Tibial nerve (tissue), 4 donors: Measurements from ENCODE around the gene EMC1. TPM values are rescaled to one million over a fixed set of nuclear protein-coding genes. Genes with fewer than 3 reads are reported as not detected.
"Not testable (repeated sequence)": the region's sequence is repeated elsewhere in the genome, so short reads cannot be mapped to it uniquely, and the experiment has no call there.

ENCODE experiments used
- DNase-seq, 2 donors: peaks; one replicate each; pipeline ENCODE4 v3.0.0-alpha.2; 2019; ENCODE audit warnings: low spot score in 2 of 2
- H3K27ac ChIP-seq, 4 donors: fragments of 200-600 bp; sonication (generic) in 3 of 4; one replicate each; pipeline ENCODE4 v1.5.1; 2017 to 2019; ENCODE audit warnings: mild to moderate bottlenecking in 1 of 4
- H3K27me3 ChIP-seq, 2 donors: fragments of 200-600 bp; sonication (generic) in 1 of 2; one replicate each; pipeline versions ENCODE4 v1.5.1 to v1.6.0; 2017 to 2019
- H3K36me3 ChIP-seq, 3 donors: fragments of 200-600 bp; sonication (generic); one replicate each; pipeline ENCODE4 v1.5.1; 2018 to 2019
- H3K4me1 ChIP-seq, 4 donors: fragments of 200-600 bp; sonication (generic) in 3 of 4; one replicate each; pipeline ENCODE4 v1.5.1; 2017 to 2019
- H3K4me3 ChIP-seq, 4 donors: fragments of 200-600 bp; sonication (generic) in 3 of 4; one replicate each; pipeline ENCODE4 v1.5.1; 2017 to 2019; ENCODE audit warnings: mild to moderate bottlenecking in 1 of 4, moderate library complexity in 1 of 4
- H3K9me3 ChIP-seq, 4 donors: fragments of 200-600 bp; sonication (generic) in 3 of 4; one replicate each; pipeline ENCODE4 v1.5.1; 2017 to 2019
- EP300 ChIP-seq, 2 donors: sonication (generic); formaldehyde crosslinking; IDR thresholded peaks; one replicate each; pipeline ENCODE4 v1.6.1; 2017; ENCODE audit warnings: antibody characterized with exemption in 2 of 2, mild to moderate bottlenecking in 1 of 2
- POLR2A ChIP-seq, 2 donors: fragments of 450-650 bp; IDR thresholded peaks; one replicate each; pipeline ENCODE4 v1.6.1; 2017; ENCODE audit warnings: antibody characterized with exemption in 2 of 2, mild to moderate bottlenecking in 2 of 2, moderate library complexity in 2 of 2
- WGBS, 2 donors: methylation state at CpG; one replicate each; pipeline ENCODE4 v1.1.5; 2018; 5-methylcytosine and 5-hydroxymethylcytosine counted together
- total RNA-seq, 4 donors: library from RNA; depleted of rRNA; stranded (reverse); fragments of >200 nt; gene quantifications; one replicate each; pipeline ENCODE4 v1.1.0, GENCODE V29; 2016
- TF ChIP-seq, protein P1 (sequence below), 5 experiments: fragments of 200-600 bp in 3 of 5; fragments of 450-650 bp in 2 of 5; sonication (generic) in 3 of 5; IDR thresholded peaks; one replicate each; pipeline ENCODE4 v1.5.1; 2016 to 2019; ENCODE audit warnings: antibody characterized with exemption in 5 of 5, mild to moderate bottlenecking in 3 of 5, moderate library complexity in 2 of 5

Gene EMC1
- total RNA-seq, result 10 to 100 TPM; 25.6 to 46.8 (median 39.1) TPM

DNA sequence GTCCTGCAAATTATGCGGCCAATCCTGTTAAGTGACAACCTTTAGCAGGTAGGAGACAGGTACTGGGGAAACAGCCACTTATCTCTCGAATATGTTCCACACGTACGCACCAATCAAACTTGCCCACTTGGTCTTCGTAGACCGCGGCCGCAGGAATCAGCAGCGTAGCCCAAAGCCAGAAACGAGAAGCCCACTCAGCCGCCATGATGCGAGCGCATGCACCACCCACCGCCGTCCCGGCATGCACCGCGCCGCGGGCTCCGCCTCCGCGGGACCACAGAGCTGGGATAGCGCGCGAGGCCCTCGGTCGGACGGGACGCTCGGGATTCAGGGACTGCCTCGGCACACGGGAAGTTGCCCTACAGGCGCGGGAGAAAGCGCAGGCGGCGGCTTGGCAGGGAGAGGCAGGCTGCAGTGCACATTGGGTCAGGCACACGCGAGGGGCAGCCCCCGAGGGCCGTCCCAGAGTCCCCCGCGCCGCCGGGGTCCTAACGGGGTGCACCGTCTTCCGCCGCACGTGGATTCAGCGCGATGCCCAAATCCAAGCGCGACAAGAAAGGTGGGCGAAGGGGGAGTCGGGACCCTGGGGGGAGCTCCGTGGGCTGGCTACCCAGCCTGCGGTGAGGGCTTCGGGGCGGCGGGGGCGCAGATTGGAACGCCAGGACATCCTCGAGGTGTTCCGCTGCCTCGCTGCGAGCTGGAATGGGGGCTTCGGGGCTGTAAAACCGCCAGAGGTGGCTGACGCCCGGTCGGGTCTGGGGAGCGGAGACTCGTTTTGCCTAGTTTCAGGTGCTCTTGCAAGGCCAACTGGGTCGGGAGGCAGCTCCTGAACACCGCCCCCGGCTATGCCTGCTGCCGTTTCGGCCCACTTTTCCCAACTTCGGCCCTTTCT is at the start of gene EMC1, which contains the start of gene MRTO4:
EMC1 (minus strand) TSS at position 220 of the 892 bp plus-strand sequence; CDS start at position 205, 15 bp downstream.
MRTO4 (plus strand) TSS at position 501 of the 892 bp plus-strand sequence; CDS start at position 532, 31 bp downstream.
- Histone ChIP-seq H3K4me3 (peak within 1 kb of the TSS; percentile 75 to 94 (median 86)), H3K27me3 (no peaks in the 10 kb centered on the region), H3K9me3 (no peaks in the 10 kb centered on the region), H3K4me1 (peaks cover 5 to 48% (median 25%) of the 10 kb centered on the region in 4 donors), H3K27ac (peak within 1 kb of the TSS; percentile 91 to 96 (median 92)), H3K36me3 (peaks cover 0 to 18% (median 0%) of the 10 kb centered on the region in 3 donors)
- DNase-seq, result peak; percentile 69 to 78
- TF ChIP-seq EP300 (IDR thresholded peaks at IDR 0.05) (peak; percentile 62 to 92), POLR2A (IDR thresholded peaks at IDR 0.05) (no peak)
- TF ChIP-seq, protein P1, sequence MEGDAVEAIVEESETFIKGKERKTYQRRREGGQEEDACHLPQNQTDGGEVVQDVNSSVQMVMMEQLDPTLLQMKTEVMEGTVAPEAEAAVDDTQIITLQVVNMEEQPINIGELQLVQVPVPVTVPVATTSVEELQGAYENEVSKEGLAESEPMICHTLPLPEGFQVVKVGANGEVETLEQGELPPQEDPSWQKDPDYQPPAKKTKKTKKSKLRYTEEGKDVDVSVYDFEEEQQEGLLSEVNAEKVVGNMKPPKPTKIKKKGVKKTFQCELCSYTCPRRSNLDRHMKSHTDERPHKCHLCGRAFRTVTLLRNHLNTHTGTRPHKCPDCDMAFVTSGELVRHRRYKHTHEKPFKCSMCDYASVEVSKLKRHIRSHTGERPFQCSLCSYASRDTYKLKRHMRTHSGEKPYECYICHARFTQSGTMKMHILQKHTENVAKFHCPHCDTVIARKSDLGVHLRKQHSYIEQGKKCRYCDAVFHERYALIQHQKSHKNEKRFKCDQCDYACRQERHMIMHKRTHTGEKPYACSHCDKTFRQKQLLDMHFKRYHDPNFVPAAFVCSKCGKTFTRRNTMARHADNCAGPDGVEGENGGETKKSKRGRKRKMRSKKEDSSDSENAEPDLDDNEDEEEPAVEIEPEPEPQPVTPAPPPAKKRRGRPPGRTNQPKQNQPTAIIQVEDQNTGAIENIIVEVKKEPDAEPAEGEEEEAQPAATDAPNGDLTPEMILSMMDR (IDR thresholded peaks at IDR 0.05), result peak in 2 of 5 experiments; percentile 30 to 50
- WGBS, 2 donors, result 0 to 2% methylated on average over 46 to 47 of the region's 81 CpGs

GRCh38 chr1:19300211-19300610 is 48.9 kb upstream of the EMC1 start:
- TF ChIP-seq, protein P1 (IDR thresholded peaks at IDR 0.05), result no peak
- no peak for TF ChIP-seq POLR2A (IDR thresholded peaks at IDR 0.05)
- no peak for TF ChIP-seq EP300 (IDR thresholded peaks at IDR 0.05)

GRCh38 chr1:19294638-19295037 is 43.3 kb upstream of the EMC1 start:
- 90 to 93% methylated on average over 2 of the region's 2 CpGs for WGBS, 2 donors
- H3K4me3 ChIP-seq, result no peak overlapping the region
- no peak for DNase-seq
- TF ChIP-seq EP300 (IDR thresholded peaks at IDR 0.05), result no peak
- TF ChIP-seq, protein P1 (IDR thresholded peaks at IDR 0.05), result no peak
- no peak for TF ChIP-seq POLR2A (IDR thresholded peaks at IDR 0.05)
- peaks cover 0 to 35% (median 8%) of the 10 kb centered on the region in 4 donors for H3K9me3 ChIP-seq
- H3K27me3 ChIP-seq, result no peaks in the 10 kb centered on the region
- H3K4me1 ChIP-seq, result no peaks in the 10 kb centered on the region
- H3K36me3 ChIP-seq, result peaks cover 0 to 66% (median 0%) of the 10 kb centered on the region in 3 donors
- no peak overlapping the region for H3K27ac ChIP-seq

More at GRCh38 chr1:19300211-19300610, 48.9 kb upstream of the EMC1 start:
- H3K9me3 ChIP-seq, result peaks cover 0 to 6% (median under 1%) of the 10 kb centered on the region in 4 donors
- peaks cover 3 to 79% (median 6%) of the 10 kb centered on the region in 3 donors for H3K36me3 ChIP-seq
- no peaks in the 10 kb centered on the region for H3K4me1 ChIP-seq
- H3K27ac ChIP-seq, result no peak overlapping the region
- WGBS, 2 donors, result 86 to 93% methylated on average over 2 of the region's 2 CpGs
- DNase-seq, result no peak
- no peak overlapping the region for H3K4me3 ChIP-seq
- no peaks in the 10 kb centered on the region for H3K27me3 ChIP-seq

GRCh38 chr1:19289244-19289643 is 37.9 kb upstream of the EMC1 start:
- Histone ChIP-seq H3K27me3 (no peaks in the 10 kb centered on the region), H3K9me3 (peaks cover 0 to 20% (median under 1%) of the 10 kb centered on the region in 4 donors), H3K27ac (no peak overlapping the region), H3K36me3 (peaks cover 0 to 47% (median 0%) of the 10 kb centered on the region in 3 donors), H3K4me3 (peak overlapping the region; percentile 19 to 50 (median 37)), H3K4me1 (peaks cover 0 to 8% (median 0%) of the 10 kb centered on the region in 4 donors)
- no peak for DNase-seq
- 33 to 35% methylated on average over 2 of the region's 2 CpGs for WGBS, 2 donors
- TF ChIP-seq EP300 (IDR thresholded peaks at IDR 0.05) (no peak), POLR2A (IDR thresholded peaks at IDR 0.05) (no peak)
- TF ChIP-seq, protein P1 (IDR thresholded peaks at IDR 0.05), result no peak

- Histone ChIP-seq H3K36me3 (peaks cover 0 to 47% (median 0%) of the 10 kb centered on the region in 3 donors), H3K4me3 (peak within 1 kb of the TSS; percentile 19 to 50 (median 37)), H3K27ac (peak within 1 kb of the TSS in 1 of 4 donors; percentile 69), H3K9me3 (peaks cover 0 to 13% (median 0%) of the 10 kb centered on the region in 4 donors)
- 24 to 26% methylated on average over 28 to 34 of the region's 82 CpGs for WGBS, 2 donors
- H3K4me1 ChIP-seq, DNase-seq, H3K27me3 ChIP-seq: not testable (repeated sequence)
These were observed 37.3 kb upstream of the EMC1 start, which contains the start of gene AKR7A3 for GRCh38 chr1:19288324-19289241. TSS of gene AKR7A3 (minus strand) at chr1:19288770. CDS start at chr1:19288709, 61 bp downstream.
